H9 (cell line): Measurements from ENCODE around the gene TUB. TPM values are rescaled to one million over a fixed set of nuclear protein-coding genes. Genes with fewer than 3 reads are reported as not detected.

Experiments used
- DNase-seq: peaks from one replicate; pipeline ENCODE4 v3.0.0-alpha.2; 2017
- H2AFZ ChIP-seq: one replicate; pipeline ENCODE4 v1.6.1; 2013; ENCODE audit warnings: mild to moderate bottlenecking, low read length, control low read depth, moderate library complexity
- H2AK5ac ChIP-seq: 2 replicates; pipeline ENCODE4 v1.6.1; 2013; ENCODE audit warnings: low read length, control low read depth, mixed read lengths; ENCODE audit not compliant: insufficient read length
- H2BK120ac ChIP-seq: one replicate; pipeline ENCODE4 v1.6.1; 2013; ENCODE audit warnings: low read depth, mild to moderate bottlenecking, low read length, control low read depth, inconsistent platforms; ENCODE audit not compliant: poor library complexity, severe bottlenecking
- H2BK12ac ChIP-seq: 2 replicates; pipeline ENCODE4 v1.6.1; 2013; ENCODE audit warnings: low read length, control low read depth, mixed read lengths, low read depth; ENCODE audit not compliant: insufficient read length
- H2BK15ac ChIP-seq: 2 replicates; pipeline ENCODE4 v1.6.1; 2013; ENCODE audit warnings: low read depth, low read length, control low read depth
- H2BK20ac ChIP-seq: one replicate; pipeline ENCODE4 v1.6.1; 2013; ENCODE audit warnings: low read depth, mild to moderate bottlenecking, low read length, control low read depth, inconsistent platforms; ENCODE audit not compliant: poor library complexity, severe bottlenecking
- H2BK5ac ChIP-seq: 2 replicates; pipeline ENCODE4 v1.6.1; 2013; ENCODE audit warnings: low read length, control low read depth, mixed read lengths; ENCODE audit not compliant: insufficient read length
- H3K14ac ChIP-seq: 2 replicates; pipeline ENCODE4 v1.6.1; 2013; ENCODE audit warnings: low read length, control low read depth; ENCODE audit not compliant: insufficient read depth
- H3K18ac ChIP-seq: 2 replicates; pipeline ENCODE4 v1.6.1; 2013; ENCODE audit warnings: low read depth, mild to moderate bottlenecking, mixed read lengths, low read length, control low read depth; ENCODE audit not compliant: insufficient read length
- H3K23ac ChIP-seq: 2 replicates; pipeline ENCODE4 v1.6.1; 2013; ENCODE audit warnings: low read length, control low read depth, mixed read lengths, low read depth; ENCODE audit not compliant: insufficient read length
- H3K23me2 ChIP-seq: 2 replicates; pipeline ENCODE4 v1.6.1; 2013; ENCODE audit warnings: low read depth, mild to moderate bottlenecking, mixed read lengths, low read length, control low read depth; ENCODE audit not compliant: insufficient read length, poor library complexity, severe bottlenecking
- H3K27ac ChIP-seq: 2 replicates; pipeline ENCODE4 v1.5.1; 2013; ENCODE audit warnings: low read length, control low read depth, mixed read lengths, low read depth; ENCODE audit not compliant: insufficient read length
- H3K27me3 ChIP-seq: 2 replicates; pipeline ENCODE4 v1.6.1; 2013; ENCODE audit warnings: low read length, control low read depth, inconsistent platforms; ENCODE audit not compliant: insufficient read depth
- H3K4ac ChIP-seq: 2 replicates; pipeline ENCODE4 v1.6.1; 2013; ENCODE audit warnings: low read depth, mild to moderate bottlenecking, control low read depth, inconsistent platforms, low read length, moderate library complexity
- H3K4me1 ChIP-seq: 2 replicates; pipeline ENCODE4 v1.6.1; 2013; ENCODE audit warnings: low read length, control low read depth, inconsistent platforms; ENCODE audit not compliant: insufficient read depth
- H3K4me2 ChIP-seq: 2 replicates; pipeline ENCODE4 v1.6.1; 2013; ENCODE audit warnings: low read length, control low read depth, mixed read lengths; ENCODE audit not compliant: insufficient read length, insufficient read depth
- H3K56ac ChIP-seq: 2 replicates; pipeline ENCODE4 v1.6.1; 2013; ENCODE audit warnings: low read depth, mild to moderate bottlenecking, mixed read lengths, low read length, control low read depth; ENCODE audit not compliant: insufficient read length
- H3K79me1 ChIP-seq: 2 replicates; pipeline ENCODE4 v1.6.1; 2013; ENCODE audit warnings: low read depth, mild to moderate bottlenecking, moderate library complexity, low read length, control low read depth, inconsistent platforms; ENCODE audit not compliant: insufficient read depth, poor library complexity, severe bottlenecking
- H3K79me2 ChIP-seq: 2 replicates; pipeline ENCODE4 v1.6.1; 2013; ENCODE audit warnings: low read length, control low read depth, inconsistent platforms; ENCODE audit not compliant: insufficient read depth
- H3K9ac ChIP-seq: 2 replicates; pipeline ENCODE4 v1.6.1; 2013; ENCODE audit warnings: low read length, control low read depth, mixed read lengths; ENCODE audit not compliant: insufficient read length; ENCODE audit errors: extremely low read depth
- H3K9me3 ChIP-seq: one replicate; pipeline ENCODE4 v1.6.1; 2013; ENCODE audit warnings: low read depth, low read length, inconsistent platforms; ENCODE audit not compliant: control insufficient read depth
- H3T11ph ChIP-seq: one replicate; pipeline ENCODE4 v1.6.1; 2013; ENCODE audit warnings: mild to moderate bottlenecking, low read length, control low read depth, inconsistent platforms
- H4K20me1 ChIP-seq: one replicate; pipeline ENCODE4 v1.6.1; 2013; ENCODE audit not compliant: control insufficient read depth, insufficient read length, insufficient read depth
- H4K5ac ChIP-seq: 2 replicates; pipeline ENCODE4 v1.6.1; 2013; ENCODE audit warnings: low read depth, mild to moderate bottlenecking, mixed read lengths, low read length, control low read depth; ENCODE audit not compliant: insufficient read length
- H4K8ac ChIP-seq: replicated peaks from 2 replicates; pipeline ENCODE4 v1.6.1; 2013; ENCODE audit warnings: low read length, control low read depth, mixed read lengths, low read depth; ENCODE audit not compliant: insufficient read length
- H4K91ac ChIP-seq: 2 replicates; pipeline ENCODE4 v1.6.1; 2013; ENCODE audit warnings: low read depth, mild to moderate bottlenecking, moderate library complexity, mixed read lengths, low read length, control low read depth; ENCODE audit not compliant: insufficient read length
- H3K27ac Mint-ChIP-seq, 3 experiments: 2 replicates in 2 of 3; 3 replicates in 1 of 3; pipeline ENCODE4 v1.8.0; 2020 to 2021; ENCODE audit warnings: mixed read lengths in 3 of 3, mild to moderate bottlenecking in 1 of 3, moderate library complexity in 1 of 3
- H3K27me3 Mint-ChIP-seq: 2 replicates; pipeline ENCODE4 v1.8.0; 2021; ENCODE audit warnings: low read depth, mild to moderate bottlenecking, moderate library complexity, mixed read lengths
- H3K36me3 Mint-ChIP-seq, 3 experiments: 2 replicates in 2 of 3; 3 replicates in 1 of 3; pipeline ENCODE4 v1.8.0; 2020 to 2021; ENCODE audit warnings: low read depth in 3 of 3, mixed read lengths in 3 of 3; ENCODE audit not compliant: insufficient read depth in 1 of 3
- H3K4me1 Mint-ChIP-seq, 2 experiments: 2 replicates each; pipeline ENCODE4 v1.8.0; 2020; ENCODE audit warnings: mixed read lengths in 2 of 2
- H3K4me3 Mint-ChIP-seq, 2 experiments: 2 replicates in 1 of 2; 3 replicates in 1 of 2; pipeline ENCODE4 v1.8.0; 2020 to 2021; ENCODE audit warnings: mild to moderate bottlenecking in 2 of 2, mixed read lengths in 2 of 2, moderate library complexity in 1 of 2
- H3K9me3 Mint-ChIP-seq, 2 experiments: 2 replicates in 1 of 2; 3 replicates in 1 of 2; pipeline ENCODE4 v1.8.0; 2020; ENCODE audit warnings: mild to moderate bottlenecking in 2 of 2, mixed read lengths in 2 of 2, moderate library complexity in 1 of 2
- CTCF ChIP-seq: fragments of 200-600 bp; sonication (generic); conservative IDR thresholded peaks from 3 replicates; pipeline ENCODE4 v1.8.0; 2021; ENCODE audit warnings: antibody characterized with exemption, mild to moderate bottlenecking
- WGBS: extraction: QIAGEN DNeasy Blood & Tissue Kit; methylation state at CpG from one replicate; pipeline ENCODE4 v1.1.7; 2013; ENCODE audit warnings: missing lambda C conversion rate, low lambda C conversion rate, mixed read lengths; ENCODE audit not compliant: insufficient read length; ENCODE audit errors: extremely low coverage; 5-methylcytosine and 5-hydroxymethylcytosine counted together
- total RNA-seq: library from RNA; stranded (reverse); gene quantifications from 2 replicates; pipeline ENCODE4 v1.2.1, GENCODE V29; 2021

The TUB gene
- total RNA-seq, 1 experiment from 2014 or later = 14.8 TPM

DNA sequence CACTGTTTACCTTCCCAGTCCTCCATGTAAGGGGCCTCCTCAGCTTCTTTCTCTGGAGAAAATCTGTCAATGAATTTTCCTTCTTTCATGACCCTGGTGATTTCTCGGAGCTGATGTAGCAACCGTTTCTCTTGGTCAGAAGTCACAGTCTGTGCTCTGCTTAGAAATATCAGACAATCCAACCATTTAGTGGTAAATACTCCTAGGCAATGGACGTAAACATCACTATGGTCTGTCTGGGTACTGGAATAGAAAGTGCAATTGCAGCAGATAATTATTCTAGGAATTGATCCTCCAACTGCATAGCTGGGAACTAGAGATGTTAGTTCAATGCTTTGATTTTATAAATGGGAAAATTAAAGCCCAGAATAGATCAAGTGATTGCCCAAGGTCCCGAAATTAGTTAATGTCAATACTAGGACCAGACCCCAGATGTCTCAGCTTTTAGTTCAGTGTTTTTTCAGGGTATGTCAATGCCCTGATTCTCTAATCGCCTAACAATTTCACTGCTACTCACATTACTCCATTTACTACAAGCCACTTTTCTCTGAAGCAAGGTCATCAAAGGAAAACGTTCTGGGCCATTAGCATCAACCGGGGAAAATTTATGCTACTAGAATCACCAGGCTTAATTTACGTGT is 45.8 kb downstream of the TUB start:
- H3K23me2 ChIP-seq = no peaks in the 10 kb centered on the region
- peaks cover 0 to 5% of the 10 kb centered on the region in 2 experiments; a peak in 2 of 4 replicates for H3K4me1 Mint-ChIP-seq
- no peak overlapping the region for H3K4me2 ChIP-seq
- no peak overlapping the region for H3K9ac ChIP-seq
- WGBS = no CpG with 5 or more reads among the region's 8 CpGs
- H2BK5ac ChIP-seq = no peak overlapping the region
- no peak overlapping the region for H4K8ac ChIP-seq
- no peaks in the 10 kb centered on the region for H3K79me1 ChIP-seq
- H3K27me3 ChIP-seq = no peaks in the 10 kb centered on the region
- H3K14ac ChIP-seq = no peak overlapping the region
- no peak overlapping the region for H3T11ph ChIP-seq
- TF ChIP-seq CTCF = no peak
- H2BK15ac ChIP-seq = no peak overlapping the region
- no peaks in the 10 kb centered on the region for H3K79me2 ChIP-seq
- H3K23ac ChIP-seq = no peak overlapping the region
- no peak overlapping the region for H2BK120ac ChIP-seq
- no peak overlapping the region for H3K4me3 Mint-ChIP-seq
- H3K27ac Mint-ChIP-seq = 0 out of 7 replicates have a peak overlapping the region, but pooled peaks of 1 of the 3 experiments have one; percentile 40
- no peak overlapping the region for H4K5ac ChIP-seq
- H3K4me1 ChIP-seq = no peaks in the 10 kb centered on the region
- H2BK20ac ChIP-seq = no peak overlapping the region
- H2BK12ac ChIP-seq = no peak overlapping the region
- H3K18ac ChIP-seq = no peak overlapping the region
- DNase-seq = no peak
- no peak overlapping the region for H3K4ac ChIP-seq
- no peaks in the 10 kb centered on the region for H3K9me3 ChIP-seq
- H4K20me1 ChIP-seq = no peaks in the 10 kb centered on the region
- no peak overlapping the region for H2AK5ac ChIP-seq
- no peak overlapping the region for H3K27ac ChIP-seq
- H3K9me3 Mint-ChIP-seq = no peaks in the 10 kb centered on the region
- no peak overlapping the region for H3K56ac ChIP-seq
- peaks cover 0 to 4% (median 3%) of the 10 kb centered on the region in 3 experiments; a peak in 3 of 7 replicates for H3K36me3 Mint-ChIP-seq
- H4K91ac ChIP-seq = no peak overlapping the region
- no peak overlapping the region for H2AFZ ChIP-seq
- H3K27me3 Mint-ChIP-seq = no peaks in the 10 kb centered on the region
